SU-DHL-6 (cell line): ENCODE measurements around the gene PDIA5.

Experiments used
- H2AFZ ChIP-seq: fragments of 200-600 bp; sonication (generic); 2 replicates; pipeline ENCODE4 v1.6.1; 2014; ENCODE audit warnings: low read depth, mild to moderate bottlenecking, moderate library complexity, mixed read lengths, antibody characterized with exemption, low read length; ENCODE audit not compliant: severe bottlenecking
- H3F3A ChIP-seq: fragments of 200-600 bp; shearing (Covaris generic); 2 replicates; pipeline ENCODE4 v1.6.0; 2016; ENCODE audit warnings: antibody characterized with exemption, mild to moderate bottlenecking; ENCODE audit not compliant: insufficient read depth
- H3K27ac ChIP-seq: fragments of 200-600 bp; sonication (generic); 2 replicates; pipeline ENCODE4 v1.5.1; 2016; ENCODE audit warnings: low read depth, mild to moderate bottlenecking, low read length, moderate library complexity, mixed read lengths
- H3K27me3 ChIP-seq: fragments of 200-600 bp; sonication (generic), shearing (Covaris generic); 2 replicates; pipeline ENCODE4 v1.6.0; 2014; ENCODE audit warnings: mild to moderate bottlenecking, low read length
- H3K36me3 ChIP-seq: fragments of 200-600 bp; sonication (generic); 2 replicates; pipeline ENCODE4 v1.6.1; 2014; ENCODE audit warnings: mild to moderate bottlenecking, low read length, mixed read lengths
- H3K4me2 ChIP-seq: fragments of 300-600, 200-600 bp; shearing (Covaris generic), sonication (generic); 2 replicates; pipeline ENCODE4 v1.6.0; 2014; ENCODE audit warnings: low read length, low read depth, mild to moderate bottlenecking; ENCODE audit not compliant: poor library complexity, severe bottlenecking
- H3K4me3 ChIP-seq: fragments of 200-600 bp; sonication (generic); 2 replicates; pipeline ENCODE4 v1.5.1; 2014; ENCODE audit warnings: antibody characterized with exemption, low read length, mild to moderate bottlenecking, mixed read lengths; ENCODE audit not compliant: insufficient read depth, poor library complexity, severe bottlenecking
- H3K79me2 ChIP-seq: fragments of 200-600 bp; sonication (generic); 2 replicates; pipeline ENCODE4 v1.6.1; 2014; ENCODE audit warnings: mild to moderate bottlenecking, low read length, moderate library complexity; ENCODE audit not compliant: insufficient read depth
- H3K9ac ChIP-seq: fragments of 200-600 bp; sonication (generic); 2 replicates; pipeline ENCODE4 v1.7.0; 2014; ENCODE audit warnings: mild to moderate bottlenecking, low read length
- H3K9me2 ChIP-seq: fragments of 200-600 bp; sonication (generic); replicated peaks from 2 replicates; pipeline ENCODE4 v1.6.1; 2014; ENCODE audit warnings: low read length; ENCODE audit not compliant: insufficient read depth
- H3K9me3 ChIP-seq: fragments of 200-600 bp; sonication (generic); 2 replicates; pipeline ENCODE4 v1.6.1; 2014; ENCODE audit warnings: low read length, mixed read lengths; ENCODE audit not compliant: insufficient read depth
- H4K20me1 ChIP-seq: fragments of 200-600 bp; sonication (generic); 2 replicates; pipeline ENCODE4 v1.6.1; 2014; ENCODE audit warnings: low read depth, mild to moderate bottlenecking, antibody characterized with exemption, low read length, moderate library complexity, mixed read lengths
- EZH2phosphoT487 ChIP-seq: fragments of 200-600 bp; sonication (generic), shearing (Covaris generic); conservative IDR thresholded peaks from 2 replicates; pipeline ENCODE4 v1.6.1; 2018; ENCODE audit warnings: mild to moderate bottlenecking, antibody characterized with exemption, low read length, moderate library complexity, mixed read lengths
- TF ChIP-seq, protein P1 (sequence below): fragments of 200-600 bp; sonication (generic); IDR thresholded peaks from one replicate; pipeline ENCODE4 v1.5.1; 2017; ENCODE audit warnings: antibody characterized with exemption, mild to moderate bottlenecking, low read length, moderate library complexity; ENCODE audit not compliant: insufficient read depth, poor library complexity, severe bottlenecking

The PDIA5 gene

DNA sequence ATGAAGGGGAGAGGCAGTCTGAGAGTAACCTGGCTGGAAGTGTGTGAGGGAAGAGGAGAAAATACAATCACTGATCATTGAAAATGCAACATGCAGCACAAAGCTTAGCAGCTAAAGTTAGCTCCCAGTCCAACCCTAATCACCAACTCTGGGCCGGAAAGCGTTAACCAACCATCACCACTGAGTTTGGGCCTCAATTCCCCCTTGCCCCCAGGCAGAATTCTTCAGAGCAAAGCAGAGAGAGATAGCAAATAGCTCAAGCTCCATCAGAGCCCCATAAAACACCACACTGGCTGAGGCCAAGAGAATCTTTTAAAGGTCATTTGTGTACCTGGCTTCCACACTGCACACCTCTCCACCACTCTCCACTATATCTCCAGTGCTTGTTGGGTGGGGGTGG is 16.2 kb upstream of the PDIA5 start:
- Histone ChIP-seq H3K4me2 (no peak overlapping the region), H3K9ac (no peak overlapping the region), H3K27ac (no peak overlapping the region), H3K27me3 (no peaks in the 10 kb centered on the region), H3K79me2 (no peaks in the 10 kb centered on the region), H4K20me1 (no peaks in the 10 kb centered on the region), H3K4me3 (no peak overlapping the region), H3K9me2 (no peaks in the 10 kb centered on the region), H3F3A (no peaks in the 10 kb centered on the region), H3K36me3 (no peaks in the 10 kb centered on the region), H3K9me3 (no peaks in the 10 kb centered on the region), H2AFZ (no peak overlapping the region)
- TF ChIP-seq, protein P1, sequence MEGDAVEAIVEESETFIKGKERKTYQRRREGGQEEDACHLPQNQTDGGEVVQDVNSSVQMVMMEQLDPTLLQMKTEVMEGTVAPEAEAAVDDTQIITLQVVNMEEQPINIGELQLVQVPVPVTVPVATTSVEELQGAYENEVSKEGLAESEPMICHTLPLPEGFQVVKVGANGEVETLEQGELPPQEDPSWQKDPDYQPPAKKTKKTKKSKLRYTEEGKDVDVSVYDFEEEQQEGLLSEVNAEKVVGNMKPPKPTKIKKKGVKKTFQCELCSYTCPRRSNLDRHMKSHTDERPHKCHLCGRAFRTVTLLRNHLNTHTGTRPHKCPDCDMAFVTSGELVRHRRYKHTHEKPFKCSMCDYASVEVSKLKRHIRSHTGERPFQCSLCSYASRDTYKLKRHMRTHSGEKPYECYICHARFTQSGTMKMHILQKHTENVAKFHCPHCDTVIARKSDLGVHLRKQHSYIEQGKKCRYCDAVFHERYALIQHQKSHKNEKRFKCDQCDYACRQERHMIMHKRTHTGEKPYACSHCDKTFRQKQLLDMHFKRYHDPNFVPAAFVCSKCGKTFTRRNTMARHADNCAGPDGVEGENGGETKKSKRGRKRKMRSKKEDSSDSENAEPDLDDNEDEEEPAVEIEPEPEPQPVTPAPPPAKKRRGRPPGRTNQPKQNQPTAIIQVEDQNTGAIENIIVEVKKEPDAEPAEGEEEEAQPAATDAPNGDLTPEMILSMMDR: no peak
- no peak for TF ChIP-seq EZH2phosphoT487

DNA sequence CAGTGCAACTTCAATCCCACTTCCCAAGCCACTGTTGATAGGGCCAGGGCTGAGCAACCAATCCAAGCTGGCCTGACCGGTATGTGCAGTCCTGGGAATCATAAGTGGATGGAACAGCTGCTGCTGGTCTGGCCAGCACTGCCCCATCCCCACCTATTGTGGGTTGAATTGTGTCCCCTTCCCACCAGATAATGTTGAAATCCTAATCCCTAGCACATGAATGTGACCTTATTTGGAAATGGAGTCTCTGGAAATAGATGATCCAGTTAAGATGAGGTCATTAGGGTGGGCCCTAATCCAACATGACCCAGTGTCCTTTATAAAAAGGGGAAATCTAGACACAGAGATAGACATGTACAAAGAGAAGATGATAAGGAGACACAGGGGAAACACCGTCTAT is 13.7 kb upstream of the PDIA5 start:
- Histone ChIP-seq H3K9me3 (no peaks in the 10 kb centered on the region), H3K36me3 (no peaks in the 10 kb centered on the region), H3F3A (no peaks in the 10 kb centered on the region), H3K9ac (no peak overlapping the region), H4K20me1 (no peaks in the 10 kb centered on the region), H2AFZ (no peak overlapping the region), H3K27ac (no peak overlapping the region), H3K4me2 (no peak overlapping the region), H3K9me2 (no peaks in the 10 kb centered on the region), H3K79me2 (no peaks in the 10 kb centered on the region), H3K4me3 (no peak overlapping the region), H3K27me3 (no peaks in the 10 kb centered on the region)
- TF ChIP-seq, protein P1: no peak
- TF ChIP-seq EZH2phosphoT487: no peak

DNA sequence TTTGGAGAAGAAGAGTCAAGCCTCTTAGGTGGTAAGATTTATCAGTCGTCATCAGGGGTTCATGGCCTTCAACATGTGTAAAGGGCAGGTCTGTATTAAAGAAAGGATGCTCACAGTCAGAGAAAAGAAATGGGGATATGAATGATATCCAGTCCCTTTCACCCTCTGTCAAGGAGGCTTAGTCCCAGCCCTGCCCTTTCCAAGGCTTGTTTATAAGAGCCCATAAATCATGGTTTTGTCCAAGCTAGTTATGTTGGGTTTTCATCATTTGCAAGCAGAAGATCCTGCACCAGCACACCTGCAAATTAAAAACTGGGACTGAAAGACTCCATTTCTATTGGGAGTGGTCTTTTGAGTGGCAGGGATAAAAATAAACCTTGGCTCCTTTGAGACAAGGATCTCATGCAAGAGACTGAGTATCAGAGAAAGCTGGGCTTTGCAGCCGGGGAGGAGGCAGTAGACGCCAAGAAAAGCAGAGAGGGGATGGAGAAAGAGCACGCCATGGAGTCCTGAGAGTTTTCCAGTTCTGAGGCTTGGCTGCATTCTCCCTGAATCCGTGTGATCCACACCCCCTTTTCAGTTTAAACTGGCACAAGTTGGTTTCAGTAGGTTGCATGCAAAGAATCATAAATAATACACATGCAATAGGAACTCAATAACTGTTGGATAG is 12.6 kb upstream of the PDIA5 start:
- Histone ChIP-seq H3K27ac (no peak overlapping the region), H2AFZ (no peak overlapping the region), H3K36me3 (no peaks in the 10 kb centered on the region), H3K9me3 (no peaks in the 10 kb centered on the region), H3K79me2 (no peaks in the 10 kb centered on the region), H3K27me3 (no peaks in the 10 kb centered on the region), H3K4me3 (no peak overlapping the region), H3K9me2 (no peaks in the 10 kb centered on the region), H3F3A (no peaks in the 10 kb centered on the region), H3K4me2 (no peak overlapping the region), H4K20me1 (no peaks in the 10 kb centered on the region), H3K9ac (no peak overlapping the region)
- TF ChIP-seq EZH2phosphoT487: no peak

DNA sequence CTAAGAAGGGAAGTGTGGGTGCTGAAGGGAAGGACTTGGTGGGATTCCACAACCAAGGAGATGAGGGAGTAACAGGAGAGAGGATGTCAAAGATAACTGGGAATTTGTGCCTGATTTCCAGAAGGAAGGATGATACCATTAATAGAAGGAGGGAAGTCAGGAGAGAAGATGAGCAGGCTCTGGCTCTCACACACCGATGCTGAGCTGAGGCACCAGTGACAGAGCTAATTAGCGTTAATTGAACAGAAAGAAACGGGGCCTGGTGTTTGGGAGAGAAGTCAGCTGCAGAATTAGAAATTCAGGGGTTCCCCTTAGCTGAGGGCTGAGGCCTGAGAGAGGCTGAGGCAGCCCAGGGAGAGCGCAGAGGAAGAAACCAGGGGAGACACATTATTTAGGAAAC is 11.9 kb upstream of the PDIA5 start:
- H3K9ac ChIP-seq: no peak overlapping the region
- H3K79me2 ChIP-seq: no peaks in the 10 kb centered on the region
- H2AFZ ChIP-seq: no peak overlapping the region
- no peaks in the 10 kb centered on the region for H3K9me2 ChIP-seq
- H3K27ac ChIP-seq: no peak overlapping the region
- H4K20me1 ChIP-seq: no peaks in the 10 kb centered on the region
- no peaks in the 10 kb centered on the region for H3F3A ChIP-seq
- TF ChIP-seq EZH2phosphoT487: no peak
- TF ChIP-seq, protein P1: no peak
- no peaks in the 10 kb centered on the region for H3K27me3 ChIP-seq
- H3K4me3 ChIP-seq: no peak overlapping the region
- no peaks in the 10 kb centered on the region for H3K9me3 ChIP-seq
- no peaks in the 10 kb centered on the region for H3K36me3 ChIP-seq
- no peak overlapping the region for H3K4me2 ChIP-seq
